GM18858 (cell line): ENCODE measurements around the gene EDNRB.
"Not testable (repeated sequence)": the region's sequence is repeated elsewhere in the genome, so short reads cannot be mapped to it uniquely, and the experiment has no call there.

Experiments
- ATAC-seq: cut with Tn5 transposase; IDR thresholded peaks from one replicate; pipeline ENCODE4 v1.9.1; 2021; ENCODE audit not compliant: unreplicated experiment

EDNRB gene

DNA sequence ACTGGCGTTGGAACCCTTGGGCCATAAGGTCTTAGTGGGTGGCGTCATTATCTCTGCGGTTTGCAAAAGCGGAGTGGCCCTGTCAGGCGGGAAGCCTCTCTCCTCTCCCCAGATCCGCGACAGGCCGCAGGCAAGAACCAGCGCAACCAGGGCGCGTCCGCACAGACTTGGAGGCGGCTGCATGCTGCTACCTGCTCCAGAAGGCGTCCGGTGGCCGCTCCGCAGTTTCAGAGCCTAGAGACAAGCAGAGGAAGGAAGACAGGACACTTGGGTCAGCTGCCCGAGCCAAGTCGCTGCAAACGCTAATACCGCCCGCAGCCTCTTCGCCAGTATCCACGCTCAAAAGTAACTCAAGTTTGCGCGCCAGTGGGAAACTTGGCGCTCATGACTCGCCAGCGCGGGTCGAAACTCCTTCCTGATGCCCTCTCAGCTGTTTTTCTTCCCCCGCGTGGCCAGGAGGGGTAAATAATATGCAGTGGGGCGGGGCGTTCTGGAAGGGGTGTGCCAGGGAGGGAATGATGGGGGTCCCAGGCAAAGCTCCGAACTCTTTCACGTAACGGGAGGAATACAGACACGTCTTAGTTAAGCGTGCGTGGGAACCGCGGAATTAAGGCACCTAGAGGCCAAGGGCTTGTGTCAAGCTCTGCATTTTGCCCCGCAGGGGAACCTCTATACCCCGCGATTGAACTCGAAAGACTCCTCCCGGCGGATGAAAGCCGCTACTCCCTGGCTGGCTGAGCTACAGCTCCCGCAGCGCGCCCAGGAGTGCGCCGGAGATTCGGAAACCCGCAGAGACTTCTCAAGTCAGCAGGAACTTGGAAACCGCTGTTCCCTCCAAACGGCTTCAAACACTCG lies at the start of gene EDNRB:
TSS of gene EDNRB (minus strand) at position 441 of the 855 bp plus-strand sequence. CDS start at position 183, 258 bp downstream.
- ATAC-seq: no peak

DNA sequence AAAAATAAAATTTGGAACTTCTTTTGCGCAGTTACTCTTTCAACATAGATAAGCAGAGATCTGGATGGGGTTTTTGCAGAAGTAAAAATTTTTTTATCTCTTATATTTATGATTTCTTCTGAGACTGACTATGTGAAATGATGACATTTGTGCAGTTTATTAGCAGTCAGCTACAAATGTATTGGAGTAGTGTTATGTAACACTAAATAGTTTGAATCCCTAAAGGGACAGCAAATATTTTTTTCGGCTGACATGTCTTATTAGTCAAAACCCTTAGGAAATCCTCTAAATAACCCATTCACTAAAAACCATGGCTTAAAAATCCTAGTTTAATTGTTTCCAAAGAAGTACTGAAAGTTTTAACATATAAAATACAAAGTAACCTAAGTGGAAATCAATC lies 48.0 kb upstream of the EDNRB start:
- ATAC-seq: no peak

DNA sequence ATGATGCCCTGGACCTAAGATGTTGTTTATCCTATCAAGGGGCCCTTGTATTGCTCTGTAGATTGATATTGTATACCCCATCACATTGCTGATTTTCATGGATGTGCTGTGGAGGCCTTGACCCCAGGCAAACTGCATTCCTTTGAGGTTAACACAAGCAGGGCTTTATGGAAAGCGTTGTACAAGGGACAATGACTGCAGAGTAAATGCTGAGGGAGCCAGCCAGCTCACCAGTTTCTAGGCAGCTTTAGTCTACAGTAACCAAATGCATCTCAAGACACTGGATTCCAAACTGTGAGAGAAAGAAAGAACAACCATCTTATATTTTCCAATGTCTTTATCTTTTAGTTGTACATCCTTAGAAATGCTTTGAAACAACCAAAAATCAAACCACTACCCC lies 34.1 kb upstream of the EDNRB start:
- ATAC-seq: no peak

DNA sequence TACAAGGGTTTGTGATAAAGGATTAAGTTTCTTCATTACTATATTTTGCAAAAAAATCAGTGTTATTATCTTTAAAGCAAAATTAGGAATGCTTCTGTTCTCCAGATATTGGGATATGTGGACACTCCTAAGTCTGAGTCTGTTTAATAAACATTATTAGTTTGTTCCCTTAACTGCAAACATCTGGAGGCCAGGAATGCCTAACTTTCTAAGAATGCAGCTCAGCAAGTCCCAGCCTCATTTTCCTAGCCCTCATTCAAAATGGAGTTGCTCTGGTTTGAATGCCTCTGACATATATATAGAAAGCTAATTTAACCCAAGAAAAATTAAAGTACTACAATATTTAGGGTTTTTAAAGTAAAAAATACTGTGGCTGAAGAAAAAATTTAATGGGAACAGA lies 33.6 kb upstream of the EDNRB start:
- ATAC-seq: no peak

DNA sequence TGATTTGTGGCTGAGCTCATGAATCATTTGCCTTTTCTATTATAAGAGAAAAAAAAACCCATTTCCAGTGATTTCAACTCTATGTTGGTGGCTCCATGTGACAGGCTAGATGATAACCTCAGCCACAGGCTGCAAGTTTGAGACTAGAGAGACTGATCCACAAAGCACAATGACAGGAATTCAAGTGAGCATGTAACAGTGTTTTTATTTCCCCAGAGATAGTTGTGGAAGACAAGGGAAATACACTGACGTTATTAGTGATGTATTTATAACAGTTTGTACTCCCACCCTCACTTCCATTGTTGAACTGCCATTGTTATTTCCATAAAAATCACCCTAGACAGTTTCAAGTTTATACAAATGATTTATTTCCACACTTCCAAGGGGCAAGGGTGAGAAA lies 27.9 kb upstream of the EDNRB start:
- no peak for ATAC-seq

DNA sequence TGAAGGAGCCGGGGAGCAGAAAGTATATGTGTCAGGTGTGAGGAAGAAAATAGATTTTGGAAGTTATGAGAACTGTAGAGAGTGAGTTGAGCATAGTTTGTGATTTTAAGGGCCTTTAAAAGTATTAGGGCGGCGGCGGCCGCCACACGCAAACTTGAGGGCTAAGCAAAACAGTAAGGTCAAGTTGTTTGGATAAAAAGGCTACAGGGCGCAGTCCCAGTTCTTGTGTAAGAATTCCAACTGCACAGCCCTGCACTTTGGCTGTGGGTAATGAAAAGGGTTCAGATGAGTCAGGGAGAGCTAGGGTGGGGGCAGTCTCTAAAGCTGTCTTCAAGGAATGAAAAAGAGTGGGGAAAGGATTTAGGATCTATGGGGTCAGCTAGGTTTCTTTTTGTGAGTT lies 16.4 kb upstream of the EDNRB start:
- not testable (repeated sequence) for ATAC-seq

DNA sequence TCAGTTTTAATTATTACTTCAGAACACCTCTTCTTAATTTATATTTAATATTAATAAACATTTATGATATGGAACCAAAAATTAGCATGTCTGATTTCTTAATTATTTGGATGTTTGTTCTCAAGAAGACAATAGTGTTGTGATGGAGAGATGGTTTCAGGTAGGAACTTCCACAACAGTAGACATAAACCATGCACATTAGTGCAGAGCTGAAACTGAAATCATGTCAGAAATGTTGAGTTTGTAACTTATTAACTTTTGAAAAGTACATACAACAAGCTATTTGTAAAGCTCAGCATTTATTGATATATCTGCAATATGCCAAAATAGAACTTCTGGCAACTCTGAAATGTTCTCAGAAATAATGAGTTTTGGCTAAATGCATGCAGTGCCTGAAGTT lies 11.8 kb upstream of the EDNRB start:
- peak; percentile 56 for ATAC-seq

DNA sequence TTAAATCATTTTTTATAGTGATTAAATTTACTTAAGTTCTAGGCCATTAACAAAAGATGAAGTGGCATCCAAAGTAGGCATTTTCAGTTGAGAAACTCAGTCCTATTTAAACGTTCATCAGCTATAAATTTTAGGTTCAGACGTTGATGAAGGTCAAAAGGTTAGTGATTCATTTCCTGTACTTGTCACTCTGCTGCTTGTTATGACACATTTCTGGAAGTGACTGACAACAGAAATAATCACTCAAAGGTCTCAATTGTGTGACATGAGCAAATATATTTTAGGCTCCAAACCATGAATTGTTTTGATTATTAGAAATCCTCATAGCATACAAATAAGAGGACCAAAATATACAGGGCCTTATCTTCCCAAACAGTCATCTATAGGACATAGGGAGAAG lies 10.3 kb upstream of the EDNRB start:
- peak; percentile 93 for ATAC-seq

DNA sequence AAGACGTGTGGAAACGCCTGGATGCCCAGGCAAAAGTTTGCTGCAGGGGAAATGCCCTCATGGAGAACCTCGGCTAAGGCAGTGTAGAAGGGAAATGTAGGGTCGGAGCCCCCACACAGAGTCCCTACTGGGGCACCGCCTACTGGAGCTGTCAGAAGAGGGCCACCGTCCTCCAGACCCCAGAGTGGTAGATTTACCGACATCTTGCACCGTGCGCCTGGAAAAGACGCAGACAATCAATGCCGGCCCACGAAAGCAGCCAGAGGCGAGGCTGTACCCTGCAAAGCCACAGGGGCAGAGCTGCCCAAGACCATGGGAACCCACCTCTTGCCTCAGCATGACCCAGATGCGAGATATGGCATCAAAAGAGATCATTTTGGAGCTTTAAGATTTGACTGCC lies 7.0 kb upstream of the EDNRB start:
- ATAC-seq: no peak

DNA sequence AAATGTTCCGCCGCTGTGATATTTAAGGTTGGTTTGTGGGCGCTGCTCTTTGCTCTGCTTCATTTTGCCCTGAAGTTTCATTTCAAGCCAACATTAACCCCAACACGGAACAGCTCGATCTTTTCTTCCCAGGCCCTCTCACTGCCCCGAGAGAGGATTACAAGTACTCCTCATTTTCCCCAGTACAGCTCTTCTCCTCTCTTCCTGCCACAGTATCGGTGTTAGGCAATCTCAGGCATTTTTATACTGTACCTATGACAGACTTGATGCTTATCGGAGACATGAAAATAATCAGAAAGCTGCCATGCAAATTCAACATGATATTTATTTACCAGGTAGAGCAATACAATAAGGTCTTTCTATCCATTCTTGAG lies 1.3 kb upstream of the EDNRB start:
- ATAC-seq: no peak

DNA sequence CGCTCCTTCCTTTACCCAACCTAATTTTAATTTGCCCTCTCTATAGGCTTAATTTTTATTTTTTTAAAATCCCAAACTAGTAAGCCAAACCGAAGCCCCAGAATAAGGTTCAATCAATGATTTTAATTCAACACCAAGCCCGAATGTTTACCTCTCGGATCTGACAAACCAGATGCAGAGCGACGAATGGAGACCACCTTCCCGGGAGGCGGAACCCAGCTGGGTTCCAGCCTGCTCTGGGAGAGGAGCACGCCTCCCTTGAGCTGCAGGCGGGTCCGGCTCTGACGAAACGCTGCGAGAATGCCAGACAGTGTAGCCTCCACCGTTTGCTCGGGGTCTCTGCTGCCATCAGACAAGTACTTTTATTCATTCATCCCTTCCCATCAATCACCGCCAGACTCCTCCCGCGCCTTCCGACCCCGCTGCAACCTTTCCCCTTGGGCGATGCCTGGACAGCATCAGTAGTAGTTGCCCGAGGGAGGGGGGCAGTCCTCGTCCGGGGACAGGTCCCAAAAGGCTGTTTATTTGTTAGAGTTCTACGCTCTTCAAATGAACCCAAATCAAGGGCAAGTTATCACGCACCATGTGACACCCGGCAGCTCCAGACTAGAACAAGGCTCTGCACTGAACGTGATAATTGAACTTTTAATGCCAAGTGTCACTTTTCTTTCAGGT lies 752 bp upstream of the EDNRB start:
- no peak for ATAC-seq

DNA sequence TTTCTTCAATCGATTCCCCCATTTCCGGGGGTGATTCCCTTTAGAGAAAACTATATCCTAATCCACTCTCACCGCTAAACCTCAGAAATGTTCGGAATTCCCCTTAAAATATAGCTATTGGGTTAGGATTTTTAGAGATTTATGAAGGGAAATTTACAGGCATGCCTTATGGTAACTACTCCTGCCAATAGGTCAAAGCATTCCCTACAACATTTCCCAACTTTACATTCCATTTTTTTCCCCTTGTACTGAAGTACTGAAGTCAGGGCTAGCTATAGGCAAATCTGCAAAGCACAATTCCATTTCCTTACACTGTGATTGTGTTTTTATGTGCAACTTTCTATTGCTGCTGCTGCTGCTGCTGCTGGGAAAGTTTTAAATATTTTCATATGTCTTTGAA lies 2.1 kb downstream of the EDNRB start:
- ATAC-seq: no peak

DNA sequence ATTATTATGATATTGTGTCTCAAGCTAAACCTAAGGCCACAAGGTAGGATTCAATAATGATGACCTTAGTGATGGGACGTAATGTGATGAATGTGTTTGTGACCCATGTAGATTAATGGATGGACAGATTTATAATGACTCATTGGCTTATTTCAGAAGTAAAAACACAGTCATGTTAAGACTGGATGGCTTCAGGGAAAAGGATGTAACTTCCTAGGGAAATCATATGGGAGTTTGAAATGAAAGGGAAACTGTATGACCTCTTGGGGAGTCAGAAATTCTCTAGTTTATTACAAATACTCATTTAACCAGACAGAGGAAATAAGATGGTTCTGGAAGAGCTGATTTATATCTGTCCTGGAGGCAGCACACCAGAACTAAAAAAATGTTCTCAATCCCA lies 2.9 kb downstream of the EDNRB start:
- ATAC-seq: no peak

DNA sequence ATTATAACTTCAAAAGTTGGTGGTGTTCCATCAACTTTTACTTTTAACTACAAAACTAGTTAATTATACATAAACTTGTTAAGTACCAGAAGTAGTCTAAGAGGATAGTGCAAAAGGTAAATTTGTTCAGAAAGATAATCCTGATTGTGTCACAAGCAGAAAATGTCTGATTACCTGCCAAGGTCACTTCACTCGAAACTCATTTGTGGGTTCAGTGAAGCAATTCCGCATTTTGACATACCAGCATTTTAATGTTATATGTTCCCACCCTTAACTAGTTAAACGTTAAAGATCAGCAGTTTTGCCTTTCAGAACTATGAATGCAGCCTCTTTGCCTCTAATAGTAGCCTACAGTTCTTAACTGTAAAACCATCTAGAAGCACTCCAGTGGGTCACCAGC lies 5.6 kb downstream of the EDNRB start:
- ATAC-seq: no peak

DNA sequence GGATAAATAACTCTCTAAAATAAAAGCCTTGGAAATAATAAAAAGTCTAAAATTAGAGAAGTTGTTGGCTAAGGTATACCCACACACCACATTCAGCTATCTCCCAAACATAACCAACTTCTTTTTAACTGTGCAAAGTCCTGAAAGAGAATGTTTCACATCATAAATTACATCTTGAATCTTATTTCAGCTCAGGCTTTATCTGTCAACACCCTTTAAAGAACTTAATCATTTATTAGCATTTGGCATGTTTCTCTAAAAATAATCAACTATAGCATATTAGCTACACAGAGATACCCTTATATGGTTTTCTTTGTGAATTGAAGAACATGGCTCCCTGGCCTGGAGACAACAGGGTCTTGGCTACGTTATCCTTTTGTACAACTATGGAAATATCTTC lies 6.9 kb downstream of the EDNRB start:
- no peak for ATAC-seq

DNA sequence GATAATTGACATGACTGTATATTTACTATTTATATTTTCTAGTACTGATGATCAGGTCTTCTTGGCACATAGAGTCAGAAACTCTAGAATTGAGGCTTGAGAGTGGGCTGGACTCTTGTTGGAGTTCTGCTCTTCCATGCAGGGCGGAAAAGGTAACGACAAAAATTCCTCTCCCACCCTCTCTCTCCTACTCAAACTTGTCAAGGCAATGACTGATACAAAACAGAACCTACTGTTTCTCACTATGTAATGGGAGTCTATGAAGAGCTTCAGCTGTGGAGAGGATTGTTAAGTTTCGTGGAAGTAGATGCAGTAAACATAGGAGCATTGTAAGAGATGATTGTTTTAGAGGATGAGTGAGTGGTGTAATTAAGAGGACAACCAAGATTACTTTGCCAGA lies 8.8 kb downstream of the EDNRB start:
- no peak for ATAC-seq

DNA sequence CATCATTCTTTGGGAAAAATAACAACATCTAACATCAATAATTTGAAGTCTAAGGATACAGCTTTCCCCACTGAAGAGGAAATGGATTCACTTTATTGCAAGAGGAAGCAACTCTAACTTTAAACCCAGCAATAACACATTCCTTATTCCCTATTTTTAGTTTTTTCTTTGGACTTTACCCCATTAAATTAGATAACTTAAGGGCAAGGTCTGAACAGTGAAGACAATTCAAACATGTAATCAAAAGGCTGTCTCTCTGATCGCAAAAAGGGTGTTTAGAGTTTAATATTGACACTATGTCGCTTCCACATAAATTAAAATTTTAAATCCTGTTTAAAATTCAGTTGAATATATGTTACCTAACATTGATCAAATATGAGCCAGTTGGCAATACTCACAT lies 10.1 kb downstream of the EDNRB start:
- ATAC-seq: no peak

DNA sequence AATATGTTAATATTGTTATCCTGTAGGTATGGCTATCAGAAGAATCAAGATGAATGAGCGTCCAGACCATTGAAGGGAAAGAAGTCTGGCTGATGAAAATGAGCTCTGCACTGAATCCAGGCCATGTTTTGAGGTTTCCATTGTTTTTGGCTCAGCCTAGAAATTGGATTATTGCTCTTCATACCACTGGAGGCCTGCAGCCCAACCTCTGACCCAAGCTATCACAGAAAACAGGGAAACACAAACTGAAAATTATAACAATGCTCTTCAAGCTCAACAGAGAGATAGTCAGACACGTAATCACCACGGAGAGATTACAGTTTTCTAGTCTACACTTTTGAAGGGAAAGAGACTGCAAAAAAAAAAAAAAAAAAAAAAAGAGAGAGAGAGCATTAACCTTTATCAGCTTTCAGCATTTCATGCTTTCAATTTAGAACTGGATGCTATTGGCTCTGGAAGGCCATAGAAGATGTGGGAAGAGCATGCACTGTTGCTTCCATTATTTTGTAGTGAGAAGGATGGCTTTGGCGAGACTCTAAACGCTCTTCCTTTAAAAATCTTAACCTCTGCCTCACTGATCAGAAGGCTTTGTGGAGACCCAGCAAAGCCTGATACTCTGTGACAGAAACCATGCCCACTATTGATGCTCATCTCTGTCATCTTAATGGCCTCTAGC lies 10.8 kb downstream of the EDNRB start:
- ATAC-seq: no peak

DNA sequence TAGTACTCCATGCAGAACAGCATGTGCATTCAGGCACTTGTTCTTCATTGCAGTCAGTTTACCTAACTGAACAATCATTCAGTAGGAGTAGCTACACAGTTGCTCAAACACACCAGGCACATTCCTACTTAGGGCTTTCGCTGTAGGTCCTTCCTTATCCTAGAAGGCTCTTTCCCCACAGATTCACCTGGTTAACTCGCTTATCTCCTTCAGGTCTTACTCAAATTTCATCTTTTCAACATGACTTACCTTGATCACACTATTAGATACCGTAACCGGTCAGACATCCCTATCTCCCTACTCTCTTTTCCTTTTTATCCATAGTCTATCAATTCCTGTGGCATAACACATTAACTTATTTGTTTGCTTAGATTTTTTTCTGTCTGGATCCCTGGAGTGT lies 14.6 kb downstream of the EDNRB start:
- no peak for ATAC-seq

DNA sequence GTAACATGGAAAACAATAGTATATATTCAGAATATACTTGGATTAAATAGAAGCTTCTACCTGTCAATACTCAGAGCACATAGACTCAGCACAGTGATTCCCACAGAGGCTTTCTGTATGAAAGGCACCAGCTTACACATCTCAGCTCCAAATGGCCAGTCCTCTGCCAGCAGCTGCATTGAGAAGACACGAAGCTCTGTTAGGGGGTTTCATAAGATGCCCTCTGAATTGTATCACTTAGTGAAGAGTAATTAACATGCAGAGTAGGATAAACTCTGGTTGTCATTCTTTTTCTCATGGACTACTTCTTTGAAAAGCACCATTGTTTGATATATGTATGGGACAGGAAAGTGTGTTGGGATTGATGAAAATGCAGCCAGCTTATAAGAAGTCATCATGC lies 15.2 kb downstream of the EDNRB start:
- ATAC-seq: no peak

DNA sequence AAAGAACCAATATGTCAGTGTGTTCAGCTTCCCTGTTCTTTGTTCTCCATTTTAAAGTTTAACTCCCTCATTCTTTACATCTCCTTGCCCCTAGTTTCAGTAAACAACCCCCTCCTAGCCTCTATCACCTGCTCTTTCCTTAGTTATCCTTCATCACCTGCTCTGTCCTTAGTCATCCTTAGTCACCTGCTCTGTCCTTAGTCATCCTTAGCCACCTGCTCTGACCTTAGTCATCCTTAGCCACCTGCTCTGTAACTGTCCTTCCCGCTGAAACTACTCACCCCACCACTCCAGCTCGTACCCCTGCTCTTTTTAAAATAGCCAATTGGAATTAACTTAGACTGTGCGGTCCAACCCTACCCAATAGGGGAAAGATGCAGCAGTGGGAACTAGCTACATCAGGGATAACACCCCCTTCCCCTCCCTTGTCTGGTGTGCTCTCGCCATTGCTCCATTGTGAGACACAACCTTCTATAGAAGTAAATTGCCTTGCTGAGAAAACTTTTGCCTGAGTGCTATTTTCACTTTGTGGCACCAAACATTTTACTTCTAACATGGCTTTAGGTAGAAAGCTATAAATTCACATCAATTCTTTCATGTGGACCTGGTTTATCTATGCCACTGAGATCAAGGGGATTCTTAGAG lies 16.2 kb downstream of the EDNRB start:
- no peak for ATAC-seq

DNA sequence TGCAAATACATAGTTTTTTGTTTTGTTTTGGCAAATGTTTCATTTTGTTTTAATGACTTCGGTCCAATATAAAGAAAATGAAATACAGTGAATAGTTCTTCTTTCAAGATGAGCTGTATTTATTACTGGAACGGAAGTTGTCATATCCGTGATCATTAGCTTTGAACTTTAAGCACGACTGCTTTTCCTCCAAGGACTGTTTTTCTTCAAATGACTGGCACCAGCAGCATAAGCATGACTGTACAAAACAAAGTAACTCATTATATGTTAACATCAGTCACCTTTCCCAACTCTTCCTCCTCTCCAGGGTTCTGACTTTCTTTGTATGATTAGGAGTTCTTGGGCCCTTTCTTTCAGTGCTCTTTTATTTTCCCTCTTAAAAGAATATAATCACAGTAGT lies 20.5 kb downstream of the EDNRB start:
- peak; percentile 98 for ATAC-seq
